ENCODE measurements around the gene NDUFAF8. TPM values are rescaled to one million over a fixed set of nuclear protein-coding genes. Genes with fewer than 3 reads are reported as not detected.

The NDUFAF8 gene
- total RNA-seq, 1 experiment from 2014 or later = 102 TPM

GRCh38 chr17:81259058-81259605 lies 20.0 kb downstream of the NDUFAF8 start:
- no peaks in the 10 kb centered on the region for H3K27me3 ChIP-seq (ENCODE audit: insufficient read depth, low read length)
- H3K9me2 ChIP-seq (ENCODE audit: insufficient read depth) = no peaks in the 10 kb centered on the region
- no peaks in the 10 kb centered on the region for H3K9me3 ChIP-seq (ENCODE audit: control insufficient read depth in 1 of 2, insufficient read depth in 1 of 2, low read depth in 1 of 2, low read length in 2 of 2)
- no peaks in the 10 kb centered on the region for H4K20me1 ChIP-seq (ENCODE audit: insufficient read depth)
- intact Hi-C loops (cut with micrococcal nuclease) = no loop called here
- RAD21 ChIA-PET (ENCODE audit: low non-redundant PET in 1 of 2, low total read pairs in 2 of 2, uncharacterized antibody in 2 of 2, unreplicated experiment in 2 of 2) = no interaction called here
- H3K79me2 ChIP-seq (ENCODE audit: insufficient read depth, low read length) = no peaks in the 10 kb centered on the region
- peaks cover 28 to 38% of the 10 kb centered on the region in 2 experiments; a peak in 3 of 4 replicates for H3K36me3 ChIP-seq (ENCODE audit: control insufficient read depth in 1 of 2, insufficient read depth in 2 of 2, low read length in 2 of 2)
- H2AFZ ChIP-seq (ENCODE audit: low read depth, low read length, poor library complexity, severe bottlenecking) = no peak overlapping the region
- H3K4me1 ChIP-seq (ENCODE audit: control insufficient read depth in 1 of 2, insufficient read depth in 2 of 2, low read length in 2 of 2) = no peaks in the 10 kb centered on the region
- TF ChIP-seq MAX (IDR thresholded peaks at IDR 0.05) (no peak), EZH2phosphoT487 (IDR thresholded peaks at IDR 0.05; ENCODE audit: borderline replicate concordance) (no peak), SIN3A (IDR thresholded peaks at IDR 0.05; ENCODE audit: low read depth) (no peak), ZFX (IDR thresholded peaks at IDR 0.05) (no peak), POLR2A (IDR thresholded peaks at IDR 0.05; ENCODE audit: borderline replicate concordance, extremely low read depth, insufficient read depth, insufficient read length) (no peak), JUND (IDR thresholded peaks at IDR 0.05) (no peak), ZNF274 (IDR thresholded peaks at IDR 0.05; ENCODE audit: low read depth, low read length) (no peak), YY1 (IDR thresholded peaks at IDR 0.05; ENCODE audit: extremely low read depth, insufficient replicate concordance, low read depth, low read length) (no peak), EZH2 (IDR thresholded peaks at IDR 0.05) (no peak), SP1 (IDR thresholded peaks at IDR 0.05; ENCODE audit: low read depth) (no peak), TCF7L2 (IDR thresholded peaks at IDR 0.05; ENCODE audit: borderline replicate concordance, extremely low read depth, insufficient read depth, insufficient read length) (no peak), EGR1 (IDR thresholded peaks at IDR 0.05; ENCODE audit: low read depth) (no peak)
- TF ChIP-seq, protein P1, sequence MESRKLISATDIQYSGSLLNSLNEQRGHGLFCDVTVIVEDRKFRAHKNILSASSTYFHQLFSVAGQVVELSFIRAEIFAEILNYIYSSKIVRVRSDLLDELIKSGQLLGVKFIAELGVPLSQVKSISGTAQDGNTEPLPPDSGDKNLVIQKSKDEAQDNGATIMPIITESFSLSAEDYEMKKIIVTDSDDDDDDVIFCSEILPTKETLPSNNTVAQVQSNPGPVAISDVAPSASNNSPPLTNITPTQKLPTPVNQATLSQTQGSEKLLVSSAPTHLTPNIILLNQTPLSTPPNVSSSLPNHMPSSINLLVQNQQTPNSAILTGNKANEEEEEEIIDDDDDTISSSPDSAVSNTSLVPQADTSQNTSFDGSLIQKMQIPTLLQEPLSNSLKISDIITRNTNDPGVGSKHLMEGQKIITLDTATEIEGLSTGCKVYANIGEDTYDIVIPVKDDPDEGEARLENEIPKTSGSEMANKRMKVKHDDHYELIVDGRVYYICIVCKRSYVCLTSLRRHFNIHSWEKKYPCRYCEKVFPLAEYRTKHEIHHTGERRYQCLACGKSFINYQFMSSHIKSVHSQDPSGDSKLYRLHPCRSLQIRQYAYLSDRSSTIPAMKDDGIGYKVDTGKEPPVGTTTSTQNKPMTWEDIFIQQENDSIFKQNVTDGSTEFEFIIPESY (IDR thresholded peaks at IDR 0.05; ENCODE audit: extremely low read depth, insufficient replicate concordance, low read length) = no peak
- TF ChIP-seq, protein P2, sequence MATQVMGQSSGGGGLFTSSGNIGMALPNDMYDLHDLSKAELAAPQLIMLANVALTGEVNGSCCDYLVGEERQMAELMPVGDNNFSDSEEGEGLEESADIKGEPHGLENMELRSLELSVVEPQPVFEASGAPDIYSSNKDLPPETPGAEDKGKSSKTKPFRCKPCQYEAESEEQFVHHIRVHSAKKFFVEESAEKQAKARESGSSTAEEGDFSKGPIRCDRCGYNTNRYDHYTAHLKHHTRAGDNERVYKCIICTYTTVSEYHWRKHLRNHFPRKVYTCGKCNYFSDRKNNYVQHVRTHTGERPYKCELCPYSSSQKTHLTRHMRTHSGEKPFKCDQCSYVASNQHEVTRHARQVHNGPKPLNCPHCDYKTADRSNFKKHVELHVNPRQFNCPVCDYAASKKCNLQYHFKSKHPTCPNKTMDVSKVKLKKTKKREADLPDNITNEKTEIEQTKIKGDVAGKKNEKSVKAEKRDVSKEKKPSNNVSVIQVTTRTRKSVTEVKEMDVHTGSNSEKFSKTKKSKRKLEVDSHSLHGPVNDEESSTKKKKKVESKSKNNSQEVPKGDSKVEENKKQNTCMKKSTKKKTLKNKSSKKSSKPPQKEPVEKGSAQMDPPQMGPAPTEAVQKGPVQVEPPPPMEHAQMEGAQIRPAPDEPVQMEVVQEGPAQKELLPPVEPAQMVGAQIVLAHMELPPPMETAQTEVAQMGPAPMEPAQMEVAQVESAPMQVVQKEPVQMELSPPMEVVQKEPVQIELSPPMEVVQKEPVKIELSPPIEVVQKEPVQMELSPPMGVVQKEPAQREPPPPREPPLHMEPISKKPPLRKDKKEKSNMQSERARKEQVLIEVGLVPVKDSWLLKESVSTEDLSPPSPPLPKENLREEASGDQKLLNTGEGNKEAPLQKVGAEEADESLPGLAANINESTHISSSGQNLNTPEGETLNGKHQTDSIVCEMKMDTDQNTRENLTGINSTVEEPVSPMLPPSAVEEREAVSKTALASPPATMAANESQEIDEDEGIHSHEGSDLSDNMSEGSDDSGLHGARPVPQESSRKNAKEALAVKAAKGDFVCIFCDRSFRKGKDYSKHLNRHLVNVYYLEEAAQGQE (IDR thresholded peaks at IDR 0.05; ENCODE audit: low read depth) = no peak
- no peak for ATAC-seq
- H3K4me3 ChIP-seq (replicated peaks in 1 of 2; ENCODE audit: low read depth in 1 of 2, low read length in 2 of 2) = no peak overlapping the region
- CTCF ChIA-PET = no interaction called here
- no peak for DNase-seq (ENCODE audit: low read depth, low spot score)
- no peak overlapping the region for H3K27ac ChIP-seq (ENCODE audit: low read depth, low read length)
- BruUV-seq (replicated peaks) = no TSS peak
- POLR2A ChIA-PET = no interaction called here
- H3K4me2 ChIP-seq (ENCODE audit: low read length) = no peak overlapping the region
- H3K9ac ChIP-seq (ENCODE audit: low read length) = no peak overlapping the region

Data from HCT116 (cell line).